Ectodermal cell (in vitro differentiated cells): ENCODE data around the gene TCTN3.
"Not testable (repeated sequence)": the region's sequence is repeated elsewhere in the genome, so short reads cannot be mapped to it uniquely, and the experiment has no call there.

Source experiments
- H3K27ac ChIP-seq: 2 replicates; pipeline ENCODE4 v1.7.0; 2013; ENCODE audit warnings: mild to moderate bottlenecking, low read depth, low read length; ENCODE audit not compliant: insufficient read depth, poor library complexity, severe bottlenecking
- H3K27me3 ChIP-seq: 2 replicates; pipeline ENCODE4 v1.7.0; 2013; ENCODE audit warnings: mild to moderate bottlenecking, low read length; ENCODE audit not compliant: insufficient read depth, control insufficient read depth, poor library complexity, severe bottlenecking
- H3K36me3 ChIP-seq: one replicate; pipeline ENCODE4 v1.7.0; 2013; ENCODE audit warnings: low read length; ENCODE audit not compliant: control insufficient read depth, insufficient read depth
- H3K4me1 ChIP-seq: one replicate; pipeline ENCODE4 v1.7.0; 2013; ENCODE audit warnings: low read length; ENCODE audit not compliant: control insufficient read depth, insufficient read depth
- H3K4me3 ChIP-seq: 2 replicates; pipeline ENCODE4 v1.7.0; 2013; ENCODE audit warnings: low read depth, low read length, control low read depth; ENCODE audit not compliant: insufficient read depth
- H3K9me3 ChIP-seq: 2 replicates; pipeline ENCODE4 v1.7.0; 2013; ENCODE audit warnings: mild to moderate bottlenecking, low read length, moderate library complexity; ENCODE audit not compliant: control insufficient read depth
- WGBS, 2 experiments: methylation state at CpG; one replicate each; pipeline ENCODE4 v1.1.7; 2013; ENCODE audit warnings: missing lambda C conversion rate in 2 of 2; 5-methylcytosine and 5-hydroxymethylcytosine counted together

TCTN3 gene

DNA sequence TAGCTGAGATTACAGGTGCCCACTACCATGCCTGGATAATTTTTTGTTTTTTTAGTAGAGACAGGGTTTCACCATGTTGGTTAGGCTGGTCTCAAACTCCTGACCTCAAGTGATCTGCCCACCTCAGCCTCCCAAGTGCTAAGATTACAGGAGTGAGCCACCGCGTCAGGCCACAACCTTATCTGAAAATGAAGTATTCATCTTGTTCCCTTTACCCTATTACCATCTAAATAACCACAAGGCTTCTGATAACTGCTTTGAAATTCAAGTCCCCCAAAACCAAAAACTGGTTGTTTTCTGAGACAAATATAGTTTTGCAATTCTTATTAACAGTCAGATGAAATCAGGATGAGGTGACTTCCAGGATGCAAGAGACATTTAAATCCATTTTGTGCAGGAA lies 2.4 kb downstream of the TCTN3 start:
- Histone ChIP-seq H3K36me3 (peaks cover 3% of the 10 kb centered on the region), H3K4me3 (no peak overlapping the region), H3K27ac (no peak overlapping the region), H3K4me1 (peaks cover 5% of the 10 kb centered on the region), H3K9me3 (no peaks in the 10 kb centered on the region), H3K27me3 (no peaks in the 10 kb centered on the region)
- 93 to 100% methylated on average over 2 of the region's 2 CpGs for WGBS, 2 experiments

DNA sequence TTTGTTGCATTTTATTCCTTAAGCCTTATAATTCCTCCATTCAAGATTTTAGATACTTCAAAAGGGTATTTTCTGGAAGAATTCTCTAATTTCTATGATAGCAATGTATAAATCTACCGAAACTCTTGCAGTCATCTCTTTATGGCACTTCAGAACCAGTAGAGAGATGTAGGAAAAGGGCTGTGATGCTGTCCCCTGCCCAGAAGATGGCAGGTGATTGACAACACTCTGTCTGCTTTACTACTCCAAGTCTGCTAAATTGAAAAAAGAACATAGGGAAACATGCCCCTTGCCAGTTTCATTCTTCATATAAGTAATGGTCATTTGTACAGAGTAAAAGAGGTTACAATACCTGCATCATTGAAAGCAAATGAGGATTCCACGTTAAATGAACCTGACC lies 5.1 kb downstream of the TCTN3 start:
- Histone ChIP-seq H3K27me3 (no peaks in the 10 kb centered on the region), H3K4me1 (peaks cover 5% of the 10 kb centered on the region), H3K36me3 (peaks cover 16% of the 10 kb centered on the region), H3K27ac (no peak overlapping the region), H3K9me3 (no peaks in the 10 kb centered on the region), H3K4me3 (no peak overlapping the region)
- 87 to 96% methylated on average over 2 of the region's 2 CpGs for WGBS, 2 experiments

DNA sequence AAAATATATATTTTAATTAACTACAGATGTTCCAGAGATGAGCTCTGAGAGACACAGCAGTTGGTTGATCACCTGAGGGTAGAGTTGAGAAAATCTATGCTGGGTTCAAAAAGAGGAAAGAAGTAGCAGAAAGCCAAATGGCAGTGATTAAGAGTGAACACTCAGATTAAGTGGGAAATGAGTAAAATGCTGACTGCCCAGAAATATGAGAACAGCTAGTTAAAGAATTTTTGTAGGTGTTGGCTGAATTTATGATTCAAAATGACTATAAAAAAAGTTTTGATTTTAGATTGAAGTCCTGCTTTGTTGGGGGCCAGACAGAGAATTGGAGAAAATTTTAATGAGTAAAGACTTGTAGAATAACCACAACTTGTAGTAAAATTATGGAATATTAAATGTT lies 9.8 kb downstream of the TCTN3 start:
- Histone ChIP-seq H3K4me1 (no peaks in the 10 kb centered on the region), H3K9me3 (no peaks in the 10 kb centered on the region), H3K36me3 (peaks cover 53% of the 10 kb centered on the region), H3K27me3 (no peaks in the 10 kb centered on the region), H3K4me3 (no peak overlapping the region), H3K27ac (no peak overlapping the region)

DNA sequence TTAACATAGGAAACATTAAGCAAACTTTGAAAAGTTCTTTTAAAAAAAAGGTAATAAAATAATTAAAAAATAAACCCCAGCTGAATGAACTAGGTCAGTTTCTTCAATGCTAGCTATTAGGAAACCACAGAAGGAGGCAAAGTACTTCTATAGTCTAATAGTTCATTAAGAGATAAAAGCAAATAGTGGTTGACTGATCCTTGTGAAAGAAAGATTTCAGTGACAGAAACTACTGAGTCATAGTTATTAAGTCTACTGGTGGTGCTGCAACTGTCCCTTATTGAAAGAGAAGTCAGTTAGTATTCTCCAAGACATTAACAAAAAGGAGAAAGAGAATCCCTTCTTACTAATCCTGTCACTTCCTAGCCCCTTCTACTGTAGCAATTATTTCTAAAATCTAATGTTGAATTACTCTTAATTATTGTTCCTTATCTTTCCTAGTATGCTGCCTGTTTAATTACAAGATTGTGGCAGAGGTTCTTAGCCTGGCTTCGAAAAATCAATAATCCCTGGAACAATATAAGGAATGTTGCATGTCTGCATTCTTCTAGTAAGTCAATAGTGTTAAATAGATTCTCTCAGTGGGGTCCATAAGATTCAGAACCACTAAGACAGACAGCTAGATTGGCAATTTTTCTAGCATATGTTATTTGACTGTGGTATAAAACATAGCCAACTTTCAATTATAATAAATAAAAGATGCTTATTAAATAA lies 18.2 kb downstream of the TCTN3 start:
- 91 to 100% methylated on average over 1 of the region's 1 CpG for WGBS, 2 experiments
- no peaks in the 10 kb centered on the region for H3K9me3 ChIP-seq
- H3K4me3 ChIP-seq, result no peak overlapping the region
- peaks cover 31% of the 10 kb centered on the region for H3K36me3 ChIP-seq
- no peaks in the 10 kb centered on the region for H3K27me3 ChIP-seq
- H3K27ac ChIP-seq, result no peak overlapping the region
- no peaks in the 10 kb centered on the region for H3K4me1 ChIP-seq

DNA sequence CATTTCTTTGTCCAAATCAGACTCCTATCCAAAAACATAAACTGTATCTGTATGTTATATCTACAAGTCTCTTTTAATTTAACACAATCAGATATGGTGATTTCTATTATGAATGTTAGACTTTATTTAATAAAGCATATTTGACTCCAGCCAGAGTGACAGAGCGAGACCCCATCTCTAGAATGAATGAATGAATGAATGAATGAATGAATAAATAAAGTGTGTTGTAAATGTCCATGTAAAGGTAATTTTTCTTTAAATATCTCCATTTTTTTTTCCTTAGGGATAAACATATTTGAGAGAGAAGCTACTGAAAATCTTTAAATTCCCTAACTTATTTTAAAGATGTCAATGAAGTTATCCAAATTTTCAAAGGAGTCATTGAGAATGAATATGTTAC lies 19.1 kb downstream of the TCTN3 start:
- WGBS, 2 experiments, result no CpG with 5 or more reads among the region's 1 CpG
- no peak overlapping the region for H3K4me3 ChIP-seq
- H3K4me1 ChIP-seq, result no peaks in the 10 kb centered on the region
- H3K27me3 ChIP-seq, result no peaks in the 10 kb centered on the region
- H3K27ac ChIP-seq, result no peak overlapping the region
- peaks cover 23% of the 10 kb centered on the region for H3K36me3 ChIP-seq
- H3K9me3 ChIP-seq, result no peaks in the 10 kb centered on the region

DNA sequence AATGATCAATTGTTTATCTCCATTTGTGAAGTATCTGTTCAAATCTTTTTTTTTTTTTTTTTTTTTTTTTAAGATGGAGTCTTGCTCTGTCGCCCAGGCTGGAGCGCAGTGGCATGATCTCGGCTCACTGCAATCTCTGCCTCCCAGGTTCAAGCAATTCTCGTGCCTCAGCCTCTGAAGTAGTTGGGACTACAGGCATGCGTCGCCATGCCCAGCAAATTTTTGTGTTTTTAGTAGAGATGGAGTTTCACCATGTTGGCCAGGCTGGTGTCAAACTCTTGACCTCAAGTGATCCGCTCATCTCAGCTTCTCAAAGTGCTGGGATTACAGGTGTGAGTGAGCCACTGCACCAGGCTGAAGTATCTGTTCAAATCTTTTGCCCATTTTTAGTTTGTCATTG lies 21.1 kb downstream of the TCTN3 start:
- WGBS, 2 experiments, result 94 to 97% methylated on average over 7 of the region's 7 CpGs
- not testable (repeated sequence) for H3K27me3 ChIP-seq, H3K4me3 ChIP-seq, H3K9me3 ChIP-seq, H3K4me1 ChIP-seq, H3K27ac ChIP-seq
- peaks cover 12% of the 10 kb centered on the region for H3K36me3 ChIP-seq

DNA sequence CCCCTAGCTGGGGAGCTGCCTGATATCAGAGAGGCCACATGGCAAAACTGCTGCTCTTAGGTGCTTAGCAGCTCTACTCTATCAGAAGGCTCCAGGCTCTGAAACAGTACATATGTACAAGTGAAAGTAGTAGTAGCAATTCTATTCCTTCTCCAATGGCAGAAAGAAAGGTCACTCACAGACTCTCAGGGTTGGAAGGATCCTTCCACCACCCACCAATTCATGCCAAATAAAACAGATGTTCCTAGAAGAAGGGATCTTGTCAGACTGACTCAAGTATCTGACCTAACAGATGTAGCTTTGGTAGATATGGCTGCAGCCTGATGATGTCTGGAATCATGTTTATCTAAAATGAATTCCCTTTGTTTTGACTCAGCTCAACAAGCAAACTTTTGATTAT lies 29.2 kb downstream of the TCTN3 start:
- Histone ChIP-seq H3K4me1 (no peaks in the 10 kb centered on the region), H3K4me3 (no peak overlapping the region), H3K9me3 (no peaks in the 10 kb centered on the region), H3K36me3 (peaks cover 4% of the 10 kb centered on the region), H3K27ac (no peak overlapping the region), H3K27me3 (no peaks in the 10 kb centered on the region)

DNA sequence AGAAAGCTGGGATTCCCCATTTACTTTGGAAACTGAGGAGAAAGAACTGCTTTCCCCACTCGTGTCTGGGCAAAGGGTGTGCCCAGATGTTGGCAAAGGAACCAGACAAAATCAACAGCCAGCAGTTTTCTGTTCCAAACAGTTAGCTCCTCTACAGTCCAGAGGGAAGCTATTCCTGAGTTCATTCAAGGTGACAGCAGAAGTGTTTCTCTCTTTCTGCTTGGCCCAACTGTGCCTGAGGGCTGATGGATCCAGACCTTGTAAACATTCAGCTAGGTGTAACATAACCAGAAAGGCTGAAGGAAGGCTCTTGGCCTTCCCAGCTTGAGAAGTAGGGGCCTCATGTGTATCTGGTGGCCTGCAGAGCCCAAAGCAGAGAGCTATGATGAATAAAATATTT lies 30.2 kb downstream of the TCTN3 start:
- no peaks in the 10 kb centered on the region for H3K4me1 ChIP-seq
- H3K9me3 ChIP-seq, result no peaks in the 10 kb centered on the region
- H3K36me3 ChIP-seq, result peaks cover 4% of the 10 kb centered on the region
- 88 to 91% methylated on average over 1 of the region's 1 CpG for WGBS, 2 experiments
- H3K4me3 ChIP-seq, result no peak overlapping the region
- no peak overlapping the region for H3K27ac ChIP-seq
- H3K27me3 ChIP-seq, result no peaks in the 10 kb centered on the region

DNA sequence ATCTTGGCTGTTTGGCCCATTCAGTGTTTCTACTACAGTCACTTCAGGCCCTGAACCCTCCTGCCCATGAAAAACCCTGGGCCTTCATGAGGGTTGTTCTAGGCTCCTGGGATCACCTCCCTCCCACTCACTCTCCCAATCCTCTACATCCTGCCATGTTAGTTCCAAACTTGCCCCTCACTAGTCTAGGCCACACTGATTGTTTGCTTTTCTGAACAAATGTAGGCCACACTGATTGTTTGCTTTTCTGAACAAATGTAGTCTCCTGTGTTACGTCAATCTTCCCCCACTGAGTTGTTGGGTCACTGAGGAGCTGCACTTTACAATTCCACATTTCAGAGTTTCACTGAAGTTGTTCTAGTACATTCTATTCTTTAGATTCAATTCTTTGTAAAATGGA lies 31.9 kb downstream of the TCTN3 start:
- Histone ChIP-seq H3K27ac (no peak overlapping the region), H3K9me3 (no peaks in the 10 kb centered on the region), H3K36me3 (peaks cover 4% of the 10 kb centered on the region), H3K27me3 (no peaks in the 10 kb centered on the region), H3K4me3 (no peak overlapping the region), H3K4me1 (no peaks in the 10 kb centered on the region)
- 86 to 100% methylated on average over 1 of the region's 1 CpG for WGBS, 2 experiments

DNA sequence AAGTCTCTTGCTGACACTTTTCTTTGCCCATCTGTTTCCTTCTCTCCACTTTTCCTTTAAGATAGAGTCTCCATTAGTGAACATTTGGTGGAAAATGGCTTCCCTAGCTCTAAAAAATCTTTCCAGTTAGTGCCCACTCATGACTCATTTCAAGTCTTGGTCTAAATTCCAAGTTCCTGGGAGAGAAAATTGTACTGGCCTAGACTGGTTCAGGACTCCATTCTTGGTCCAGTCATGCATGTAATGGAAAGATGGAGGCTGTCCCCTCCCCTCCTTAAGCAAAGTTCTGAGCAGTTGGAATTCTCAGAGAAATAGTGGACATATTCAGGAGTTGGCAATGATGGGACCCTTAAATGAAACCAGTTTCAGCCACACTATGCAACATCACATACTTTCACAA lies 33.4 kb downstream of the TCTN3 start:
- Histone ChIP-seq H3K27me3 (no peaks in the 10 kb centered on the region), H3K4me3 (no peak overlapping the region), H3K4me1 (peaks cover 2% of the 10 kb centered on the region), H3K27ac (no peak overlapping the region), H3K9me3 (no peaks in the 10 kb centered on the region), H3K36me3 (peaks cover 4% of the 10 kb centered on the region)

DNA sequence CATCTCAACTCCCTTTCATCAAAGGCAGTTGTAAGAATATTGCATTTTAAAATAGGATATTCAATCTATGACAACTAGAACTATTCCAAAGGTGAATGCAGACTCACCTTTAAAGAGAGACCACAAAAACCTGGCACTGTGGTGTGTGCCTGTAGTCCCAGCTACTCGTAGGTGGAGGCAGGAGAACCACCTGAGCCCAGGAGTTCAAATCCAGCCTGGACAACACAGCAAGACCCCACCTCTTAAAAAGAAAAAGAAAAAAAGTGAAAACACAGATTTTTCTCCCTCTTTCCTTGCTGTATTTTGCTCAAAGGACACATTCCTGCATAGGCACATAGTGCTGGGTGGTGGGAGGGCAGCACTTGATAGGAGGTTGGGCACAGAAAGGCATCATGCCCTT lies 36.5 kb downstream of the TCTN3 start:
- no peak overlapping the region for H3K4me3 ChIP-seq
- 32 to 59% methylated on average over 1 of the region's 1 CpG for WGBS, 2 experiments

More for the DNA sequence above, 36.5 kb downstream of the TCTN3 start:
- peaks cover 9% of the 10 kb centered on the region for H3K36me3 ChIP-seq
- no peaks in the 10 kb centered on the region for H3K9me3 ChIP-seq
- H3K27ac ChIP-seq, result no peak overlapping the region
- no peaks in the 10 kb centered on the region for H3K27me3 ChIP-seq
- peaks cover 13% of the 10 kb centered on the region for H3K4me1 ChIP-seq
